GM13977 (cell line): ENCODE data around the gene PDE1C.
"Not testable (repeated sequence)": the region's sequence is repeated elsewhere in the genome, so short reads cannot be mapped to it uniquely, and the experiment has no call there.

Experiments used
- DNase-seq: peaks from one replicate; pipeline ENCODE4 v3.0.0; 2012; ENCODE audit warnings: low spot score
- CTCF ChIP-seq: IDR thresholded peaks from 2 replicates; pipeline ENCODE4 v1.5.1; 2012; ENCODE audit warnings: mild to moderate bottlenecking, control low read depth; ENCODE audit not compliant: insufficient read depth; ENCODE audit errors: extremely low read depth, missing control alignments
- in situ Hi-C: fragments of 300-500 bp; cut with MboI; formaldehyde crosslinking; loops from one replicate; pipeline ENCODE4 v1.12.0; 2022; ENCODE audit warnings: low sequenced_read_pairs, low pct_unique_long_range_greater_than_20kb, mixed read lengths, inconsistent platforms; ENCODE audit not compliant: unreplicated experiment

The PDE1C gene

GRCh38 chr7:31852462-31852861, 217.7 kb downstream of the PDE1C start:
- in situ Hi-C loops: no loop called here
- TF ChIP-seq CTCF: no peak
- DNase-seq: no peak

GRCh38 chr7:31851119-31851518, 219.1 kb downstream of the PDE1C start:
- DNase-seq: no peak
- in situ Hi-C loops: no loop called here
- TF ChIP-seq CTCF: no peak

DNA sequence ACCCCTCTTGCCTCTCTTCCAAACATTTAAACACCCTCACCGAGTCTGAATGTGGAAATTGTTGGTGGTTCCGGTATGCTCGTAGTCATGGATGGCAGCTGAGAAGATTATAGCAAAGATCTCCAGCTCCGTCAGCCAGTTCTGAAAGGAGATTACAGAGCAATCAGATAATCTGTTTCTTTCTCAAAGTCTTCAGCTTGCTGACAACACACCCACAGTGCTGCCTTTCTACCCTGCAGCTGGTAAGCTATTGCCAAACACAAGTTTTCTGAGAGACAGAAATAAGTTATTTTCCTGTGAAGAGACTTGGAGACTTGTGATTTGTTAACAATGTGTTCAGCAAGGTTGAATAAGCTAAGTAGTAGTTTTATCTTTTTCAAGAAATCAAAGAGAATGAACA, 219.6 kb downstream of the PDE1C start:
- in situ Hi-C loops: no loop called here
- no peak for DNase-seq
- TF ChIP-seq CTCF: no peak

DNA sequence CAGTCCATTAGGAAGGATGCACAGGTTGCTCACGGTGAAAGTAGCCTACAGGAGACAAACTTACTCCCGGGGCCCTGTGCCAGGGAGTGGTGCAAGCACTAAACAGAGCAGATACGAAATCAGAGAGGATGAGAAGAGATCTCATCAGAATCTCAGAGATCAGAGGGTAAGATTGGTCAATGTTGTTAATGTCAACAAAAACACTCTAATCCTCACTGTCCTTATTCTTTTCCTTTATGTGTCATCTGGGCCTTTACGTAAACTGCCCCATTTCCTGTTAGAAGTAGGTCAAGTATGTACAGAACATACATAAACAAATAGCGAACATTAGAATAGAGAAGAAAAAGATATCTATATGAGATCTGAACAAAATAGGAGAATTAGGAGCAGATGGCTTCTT, 220.1 kb downstream of the PDE1C start:
- TF ChIP-seq CTCF: no peak
- no peak for DNase-seq
- in situ Hi-C loops: no loop called here

- TF ChIP-seq CTCF: no peak
- no peak for DNase-seq
- in situ Hi-C loops: no loop called here
Observed at GRCh38 chr7:31835471-31835870, 234.7 kb downstream of the PDE1C start.

DNA sequence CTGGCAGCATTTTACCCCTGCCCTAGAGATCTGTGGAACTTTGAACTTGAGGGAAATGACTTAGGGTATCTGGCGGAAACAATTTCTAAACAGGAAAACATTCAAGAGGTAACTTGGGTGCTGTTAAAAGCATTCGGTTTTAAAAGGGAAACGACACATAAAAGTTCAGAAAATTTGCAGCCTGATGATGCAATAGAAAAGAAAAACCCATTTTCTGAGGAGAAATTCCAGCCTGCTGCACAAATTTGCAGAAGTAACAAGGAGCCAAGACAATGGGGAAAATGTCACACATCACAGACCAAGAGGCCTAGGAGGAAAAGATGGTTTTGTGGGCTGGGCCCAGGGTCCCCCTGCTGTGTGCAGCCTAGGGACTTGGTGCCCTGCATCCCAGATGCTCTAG, 236.6 kb downstream of the PDE1C start:
- in situ Hi-C loops, DNase-seq: not testable (repeated sequence)

GRCh38 chr7:31828520-31828919, 241.7 kb downstream of the PDE1C start:
- in situ Hi-C loops: no loop called here
- DNase-seq: no peak
- no peak for TF ChIP-seq CTCF

GRCh38 chr7:31825576-31825975, 244.6 kb downstream of the PDE1C start:
- TF ChIP-seq CTCF: no peak
- in situ Hi-C loops: no loop called here
- DNase-seq: no peak
